ENCODE measurements around the gene TRAF7.

TRAF7 gene

DNA sequence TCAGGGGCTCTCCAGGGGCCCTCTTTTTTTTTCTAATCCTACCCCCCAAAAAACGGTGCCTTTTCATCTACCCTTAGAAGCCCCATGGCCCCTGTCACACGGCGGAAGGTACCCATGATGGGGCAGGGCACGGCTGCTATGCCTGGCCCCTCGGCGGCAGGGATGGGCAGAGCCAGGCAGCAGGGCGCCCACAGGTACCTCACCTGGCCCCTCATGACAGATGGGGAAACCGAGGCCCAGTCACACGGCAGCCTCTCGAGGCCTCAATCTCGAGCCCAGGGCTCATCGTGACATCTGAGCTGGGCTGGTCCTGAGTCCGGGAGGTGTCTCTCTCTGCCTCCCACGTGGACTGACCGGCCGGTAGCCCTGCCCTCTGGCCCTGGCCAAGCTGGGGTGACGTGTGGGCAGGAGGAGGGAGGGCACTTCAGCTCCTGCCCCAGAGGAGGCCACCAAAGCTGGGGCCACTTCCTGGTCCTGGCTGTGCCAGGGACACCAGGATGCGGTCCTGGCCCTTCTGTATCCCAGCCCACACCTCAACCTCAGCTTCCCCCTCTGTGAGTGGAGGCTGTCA is 11.6 kb downstream of the TRAF7 start:
- DNase-seq = no peak

- DNase-seq = no peak
These were observed 14.5 kb downstream of the TRAF7 start for GRCh38 chr16:2170080-2170479.

- no peak for DNase-seq
These were observed 15.2 kb downstream of the TRAF7 start for GRCh38 chr16:2170587-2171435.

GRCh38 chr16:2171601-2172178 is 16.1 kb downstream of the TRAF7 start:
- no peak for DNase-seq

GRCh38 chr16:2172688-2173335 is 17.2 kb downstream of the TRAF7 start:
- no peak for DNase-seq

GRCh38 chr16:2173366-2173765 is 17.8 kb downstream of the TRAF7 start:
- no peak for DNase-seq

GRCh38 chr16:2173916-2174315 is 18.3 kb downstream of the TRAF7 start:
- DNase-seq = no peak

- no peak for DNase-seq
These were observed 19.0 kb downstream of the TRAF7 start for GRCh38 chr16:2174396-2175131.

GRCh38 chr16:2175454-2175853 is 19.9 kb downstream of the TRAF7 start:
- no peak for DNase-seq

GRCh38 chr16:2176047-2176446 is 20.5 kb downstream of the TRAF7 start:
- no peak for DNase-seq

DNA sequence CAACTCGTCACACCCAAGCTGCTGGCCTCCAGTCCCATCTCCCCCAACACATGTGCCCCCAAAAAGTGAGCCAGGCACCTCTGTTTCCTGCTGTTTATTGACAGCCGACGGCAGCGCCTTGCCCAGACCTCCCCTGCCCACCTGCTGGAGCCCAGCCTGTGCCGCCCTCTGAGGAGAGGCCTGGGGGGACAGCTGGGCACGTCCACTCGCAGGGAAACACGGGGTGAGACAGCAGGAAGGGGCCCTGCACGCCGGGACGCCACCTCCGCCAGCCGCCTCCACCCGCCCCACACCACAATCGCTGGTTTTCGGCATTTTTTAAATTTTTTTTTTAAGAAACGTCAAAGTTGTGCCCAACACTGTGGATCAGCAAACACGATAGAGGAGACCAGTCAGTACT is 21.5 kb downstream of the TRAF7 start:
- no peak for DNase-seq

GRCh38 chr16:2177561-2177960 is 22.0 kb downstream of the TRAF7 start:
- DNase-seq = no peak

- no peak for DNase-seq
These were observed 22.9 kb downstream of the TRAF7 start for GRCh38 chr16:2178321-2179106.

GRCh38 chr16:2179107-2179501 is 23.5 kb downstream of the TRAF7 start:
- DNase-seq = no peak

- no peak for DNase-seq
These were observed 24.0 kb downstream of the TRAF7 start for GRCh38 chr16:2179576-2179975.

DNA sequence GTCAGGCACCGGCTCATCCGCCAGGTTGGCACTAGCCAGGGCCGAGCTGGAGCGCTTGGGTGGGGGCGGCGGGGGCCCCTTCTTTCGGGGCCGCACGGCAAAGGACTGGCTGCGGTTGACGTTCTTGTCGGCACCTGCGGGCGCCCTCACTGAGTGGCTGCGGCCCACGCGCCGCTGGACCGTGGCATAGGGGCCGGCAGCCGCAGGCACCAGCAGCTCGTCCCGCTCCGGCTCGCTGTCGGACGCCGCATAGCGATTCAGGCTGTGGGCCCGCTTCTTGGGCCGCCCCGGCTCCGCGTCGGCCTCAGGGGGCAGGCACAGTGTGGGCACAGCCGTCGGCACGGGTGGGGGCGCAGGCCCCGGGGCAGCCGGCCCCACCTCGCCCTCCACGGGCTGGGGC is 24.9 kb downstream of the TRAF7 start:
- DNase-seq = no peak

DNA sequence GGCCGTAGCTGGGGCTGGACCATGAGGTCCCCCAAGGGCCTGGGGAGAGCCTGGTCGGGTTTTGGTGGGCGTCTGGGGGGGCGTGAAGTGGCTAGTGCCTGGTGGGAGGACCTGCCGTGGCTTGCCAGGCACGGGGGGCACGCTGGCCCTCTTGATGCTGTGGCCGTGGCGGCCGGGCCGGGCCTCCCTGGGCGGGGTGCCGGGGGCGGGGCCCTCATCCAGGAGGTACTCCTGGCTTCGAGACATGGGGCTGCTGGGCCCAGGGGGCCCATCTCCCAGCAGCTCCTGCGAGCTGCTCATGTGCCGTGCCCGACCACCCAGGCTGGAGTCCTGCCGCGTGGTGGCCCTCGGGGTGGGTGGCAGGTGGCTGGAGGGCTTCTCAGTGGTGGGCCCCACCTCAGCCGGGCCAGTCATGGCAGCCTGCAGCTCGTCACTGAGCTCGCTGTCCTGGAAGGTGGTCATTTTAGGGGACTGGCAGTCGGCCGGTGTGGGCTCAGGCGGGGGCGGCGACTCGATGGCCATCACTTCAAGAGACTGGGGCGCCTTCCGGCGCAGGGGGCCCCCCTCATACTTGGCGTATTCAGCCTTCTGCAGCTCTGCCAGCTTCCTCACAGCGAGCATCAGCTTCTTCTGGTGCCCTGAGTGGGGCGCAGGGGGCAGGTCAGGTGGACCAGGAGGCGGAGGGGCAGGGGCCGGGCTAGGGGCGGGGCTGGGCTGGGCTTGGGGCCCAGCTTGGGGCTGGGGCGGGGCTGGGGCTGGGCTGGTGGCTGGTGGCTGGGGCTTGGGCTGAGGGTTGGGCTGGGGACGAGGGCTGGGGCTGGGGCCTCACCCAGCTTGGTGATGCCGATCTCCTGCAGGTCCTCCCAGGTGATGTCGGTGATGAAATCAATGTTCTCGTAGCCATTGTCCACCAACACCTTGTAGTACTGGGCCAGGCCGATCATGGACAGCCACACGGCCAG is 25.7 kb downstream of the TRAF7 start:
- DNase-seq = no peak

DNA sequence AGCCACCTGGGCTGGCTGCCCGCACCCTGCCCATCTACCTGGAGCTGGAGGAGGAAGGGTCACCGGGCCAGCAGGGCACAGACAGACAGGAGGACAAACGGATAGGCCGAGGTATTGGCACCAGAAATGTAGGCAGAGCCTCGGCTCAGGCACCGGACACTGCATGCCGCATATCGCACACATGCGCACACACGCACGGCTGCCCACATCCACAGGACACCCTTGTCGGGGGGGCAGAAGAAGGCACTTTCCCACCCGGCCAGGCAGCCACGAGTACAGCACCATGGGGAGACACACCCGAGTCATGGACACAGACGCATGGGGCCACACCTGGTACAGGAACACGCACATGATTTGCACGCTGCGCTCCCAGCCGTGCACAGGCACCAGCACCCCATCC is 26.4 kb downstream of the TRAF7 start:
- no peak for DNase-seq

GRCh38 chr16:2183671-2184070 is 28.1 kb downstream of the TRAF7 start:
- no peak for DNase-seq

DNA sequence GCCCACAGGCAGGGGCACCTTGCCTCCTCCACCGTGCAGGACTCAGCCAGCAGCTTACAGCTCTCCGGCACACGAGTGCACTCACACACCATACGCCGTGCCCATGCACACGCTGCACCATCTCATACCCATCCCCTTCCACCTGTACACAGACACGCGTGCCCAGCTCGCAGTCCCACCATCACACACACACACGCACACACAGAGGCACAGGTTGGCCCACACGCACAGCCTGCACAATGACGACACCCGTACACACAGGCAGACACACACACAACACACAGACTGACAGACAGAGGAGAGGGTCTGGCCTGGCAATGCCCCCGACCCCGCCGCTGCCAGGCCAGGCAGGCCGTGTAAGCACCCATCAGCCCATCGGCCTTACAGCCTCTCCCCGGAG is 28.8 kb downstream of the TRAF7 start:
- DNase-seq = no peak

- no peak for DNase-seq
These were observed 29.4 kb downstream of the TRAF7 start for GRCh38 chr16:2184962-2185361.
